Right cardiac atrium (tissue), 5 donors: Measurements from ENCODE around the gene KCNQ1. TPM values are rescaled to one million over a fixed set of nuclear protein-coding genes. Genes with fewer than 3 reads are reported as not detected.

ENCODE experiments used
- ATAC-seq, 2 donors: fragments of 200-7000 bp; cut with Tn5 transposase; one replicate each; pipeline versions ENCODE4 v1.8.0 to v1.9.1; 2020; ENCODE audit warnings: moderate library complexity in 2 of 2, mild to moderate bottlenecking in 1 of 2
- DNase-seq, 3 donors: peaks; one replicate each; pipeline ENCODE4 v3.0.0-alpha.2; 2020
- H3K27ac ChIP-seq: one replicate; pipeline ENCODE4 v1.5.1; 2013; ENCODE audit warnings: mild to moderate bottlenecking, low read length, control low read depth, moderate library complexity
- H3K27me3 ChIP-seq: one replicate; pipeline ENCODE4 v1.6.1; 2013; ENCODE audit not compliant: control insufficient read depth, insufficient read depth
- H3K4me1 ChIP-seq: one replicate; pipeline ENCODE4 v1.6.1; 2013; ENCODE audit warnings: low read length; ENCODE audit not compliant: control insufficient read depth, insufficient read depth
- H3K4me3 ChIP-seq: one replicate; pipeline ENCODE4 v1.5.1; 2013; ENCODE audit warnings: low read length, control low read depth
- H3K9me3 ChIP-seq: one replicate; pipeline ENCODE4 v1.6.1; 2013; ENCODE audit warnings: low read length; ENCODE audit not compliant: control insufficient read depth
- WGBS: extraction: QIAGEN DNeasy Blood & Tissue Kit; methylation state at CpG from one replicate; pipeline ENCODE4 v1.1.7; 2013; 5-methylcytosine and 5-hydroxymethylcytosine counted together
- intact Hi-C, 4 donors: fragments of 100-400 bp; cut with DNase I; formaldehyde crosslinking; loops; one replicate each; pipeline versions ENCODE4 v1.11.0 to v1.14.0; 2022 to 2023
- polyA plus RNA-seq: library from polyadenylated mRNA; stranded (reverse); fragments of 200-250 nt; gene quantifications from one replicate; pipeline ENCODE4 v1.2.3, GENCODE V29; 2013
- total RNA-seq, 4 donors: library from RNA; stranded (reverse); fragmentation: NEBNext Ultra II Directional; extraction: Animal tissue kit (Norgen Biotek cat#: 25700); gene quantifications; one replicate each; pipeline ENCODE4 v1.2.1, GENCODE V29; 2021
- donor health status: healthy with polysubstance abuse.
- donor health status: DM: no; HTN: yes; CAD: no.
- donor health status: DM: no; HTN: no; CAD: no.
- donor health status: DM: no; HTN: yes; CAD: no; lungs with severe emphysema.
- donor health status: DM: yes; HTN: yes; CAD: no.

KCNQ1 gene
- total and polyA plus RNA-seq, 5 donors = 36.4 to 46.8 (median 37.7) TPM

DNA sequence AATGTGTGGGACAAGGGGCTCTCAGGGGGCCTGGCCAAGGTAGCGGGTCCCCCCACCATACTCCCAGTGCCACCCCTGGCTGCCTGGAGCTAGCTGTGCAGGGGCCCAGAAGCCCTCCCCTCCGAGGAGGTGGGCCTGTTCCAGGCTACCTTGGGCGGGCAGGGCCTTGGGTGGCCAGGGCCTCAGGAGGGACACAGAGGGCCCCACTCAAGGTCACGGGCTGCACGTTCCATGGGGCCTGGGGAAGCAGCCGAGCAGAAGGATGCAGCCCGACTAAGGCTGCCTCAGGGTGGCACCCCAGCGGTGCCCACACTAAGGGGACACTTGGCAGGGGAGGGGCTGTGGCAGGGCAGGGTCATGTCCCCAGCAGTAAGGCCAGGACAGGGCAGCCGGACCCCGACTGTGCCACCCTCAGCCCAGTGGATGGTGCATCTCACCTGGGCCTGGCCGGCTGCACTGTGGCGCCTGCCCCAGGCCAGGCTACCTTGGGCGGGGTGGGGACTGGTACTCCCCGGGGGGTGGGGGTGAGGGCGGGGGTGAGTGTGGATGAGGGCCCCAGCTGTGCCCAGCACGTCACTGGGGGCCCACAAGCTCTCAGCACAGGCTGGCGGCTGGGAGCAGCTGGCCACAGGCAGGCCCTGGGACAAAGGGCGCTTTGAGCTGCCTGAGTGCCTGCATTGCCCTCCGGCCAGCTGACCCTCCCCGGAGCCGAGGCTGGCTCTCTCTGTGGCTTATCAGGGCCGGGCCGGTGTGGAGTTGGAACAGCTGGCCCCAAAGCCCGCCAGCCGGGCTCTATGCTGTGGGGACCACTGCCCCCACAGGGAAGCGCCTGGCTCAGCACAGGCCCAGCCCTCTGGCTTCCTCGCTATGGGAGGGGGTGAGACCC is 117.1 kb downstream of the KCNQ1 start:
- ATAC-seq (peak; percentile 34 to 43), DNase-seq (peak; percentile 24 to 65 (median 64))

DNA sequence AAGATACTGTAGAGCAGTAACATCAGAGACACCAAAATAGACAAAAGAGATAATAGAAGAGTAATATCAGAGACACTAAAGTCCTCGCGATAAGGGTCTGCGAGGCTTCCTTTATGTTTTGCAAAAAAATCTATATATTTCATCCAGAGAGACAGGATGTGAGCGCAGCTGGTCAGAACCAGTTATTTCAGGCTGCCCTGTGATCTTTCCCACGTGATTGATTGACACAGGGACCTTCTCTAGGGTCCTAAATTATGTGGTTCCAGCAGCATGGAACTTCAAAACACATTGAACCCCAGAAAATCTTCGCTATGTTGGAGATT is 118.0 kb downstream of the KCNQ1 start:
- Histone ChIP-seq H3K9me3 (no peaks in the 10 kb centered on the region), H3K27ac (no peak overlapping the region), H3K27me3 (no peaks in the 10 kb centered on the region), H3K4me3 (no peak overlapping the region), H3K4me1 (no peaks in the 10 kb centered on the region)
- DNase-seq (no peak), ATAC-seq (no peak)
- 66% methylated on average over 6 of the region's 6 CpGs for WGBS
- intact Hi-C loops = no loop called here

More for the DNA sequence above, 117.1 kb downstream of the KCNQ1 start:
- no peaks in the 10 kb centered on the region for H3K9me3 ChIP-seq
- H3K4me3 ChIP-seq = no peak overlapping the region
- WGBS = 77% methylated on average over 27 of the region's 27 CpGs
- intact Hi-C loops = no loop called here
- no peak overlapping the region for H3K27ac ChIP-seq
- H3K27me3 ChIP-seq = no peaks in the 10 kb centered on the region
- H3K4me1 ChIP-seq = no peaks in the 10 kb centered on the region

DNA sequence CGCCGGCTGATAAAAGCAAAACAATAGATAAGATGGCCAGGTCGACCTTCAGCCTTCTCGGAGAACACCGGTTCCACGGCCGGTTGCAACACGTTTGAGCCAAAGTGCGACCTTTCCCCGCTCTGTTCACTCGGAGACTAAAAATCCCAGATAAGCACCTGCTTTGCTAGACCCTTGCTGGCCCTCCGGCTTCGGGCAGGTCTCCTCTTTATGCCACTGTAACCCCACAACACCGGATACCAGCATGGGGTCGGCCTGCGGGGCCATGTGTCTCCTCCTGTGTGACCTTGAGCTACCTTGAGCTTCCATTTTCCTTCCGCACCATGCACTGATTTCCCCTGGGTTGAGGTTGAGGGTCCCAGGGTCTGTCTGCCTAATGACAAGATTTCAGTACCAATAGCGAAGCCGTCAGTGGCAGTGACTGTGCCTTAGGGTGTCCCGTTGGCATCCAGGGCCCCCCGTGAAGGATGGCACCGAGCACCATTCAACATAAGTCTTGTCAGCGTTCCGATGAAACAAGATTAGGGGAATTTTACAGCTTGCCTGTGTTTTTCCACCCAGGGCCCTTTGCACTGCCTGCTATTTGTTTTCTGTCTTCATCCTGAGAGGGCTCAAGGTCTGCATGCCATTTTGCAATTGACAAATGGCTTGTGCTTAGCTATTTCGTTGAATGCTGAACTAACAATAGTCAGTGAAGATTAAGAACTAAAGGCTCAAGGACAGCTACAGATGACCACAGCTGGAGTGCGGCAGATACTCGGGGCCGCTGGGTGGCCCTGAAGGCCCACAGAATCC is 118.6 kb downstream of the KCNQ1 start:
- Histone ChIP-seq H3K4me1 (no peaks in the 10 kb centered on the region), H3K9me3 (no peaks in the 10 kb centered on the region), H3K27me3 (no peaks in the 10 kb centered on the region), H3K4me3 (no peak overlapping the region), H3K27ac (no peak overlapping the region)
- WGBS = 93% methylated on average over 28 of the region's 28 CpGs
- ATAC-seq (no peak), DNase-seq (peak; percentile 8 to 33 (median 24))
- intact Hi-C loops = no loop called here

DNA sequence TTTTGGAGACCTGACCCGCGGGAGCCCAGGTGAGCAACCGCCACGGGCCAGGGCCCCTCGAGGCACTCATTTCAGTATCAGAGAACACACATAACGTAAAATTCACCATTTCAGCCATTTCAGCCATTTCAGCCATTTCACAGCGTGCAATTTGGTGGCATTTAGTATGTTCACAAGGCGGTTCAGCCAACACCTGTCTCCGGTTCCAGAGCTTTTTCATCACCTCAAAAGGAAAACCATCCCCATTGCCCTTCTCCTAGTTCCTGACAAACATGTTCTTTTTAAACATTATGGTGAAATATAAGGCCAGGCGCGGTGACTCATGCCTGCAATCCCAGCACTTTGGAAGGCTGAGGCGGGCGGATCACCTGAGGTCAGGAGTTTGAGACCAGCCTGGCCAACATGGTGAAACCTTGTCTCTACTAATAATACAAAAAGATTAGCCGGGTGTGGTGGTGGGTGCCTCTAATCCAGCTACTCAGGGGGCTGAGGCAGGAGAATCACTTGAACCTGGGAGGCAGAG is 119.3 kb downstream of the KCNQ1 start:
- WGBS = 96% methylated on average over 14 of the region's 14 CpGs
- H3K4me1 ChIP-seq = no peaks in the 10 kb centered on the region
- no peaks in the 10 kb centered on the region for H3K27me3 ChIP-seq
- DNase-seq = peak in 1 of 3 donors; percentile 13
- intact Hi-C loops = no loop called here
- H3K9me3 ChIP-seq = no peaks in the 10 kb centered on the region
- H3K27ac ChIP-seq = no peak overlapping the region
- no peak overlapping the region for H3K4me3 ChIP-seq
- no peak for ATAC-seq

DNA sequence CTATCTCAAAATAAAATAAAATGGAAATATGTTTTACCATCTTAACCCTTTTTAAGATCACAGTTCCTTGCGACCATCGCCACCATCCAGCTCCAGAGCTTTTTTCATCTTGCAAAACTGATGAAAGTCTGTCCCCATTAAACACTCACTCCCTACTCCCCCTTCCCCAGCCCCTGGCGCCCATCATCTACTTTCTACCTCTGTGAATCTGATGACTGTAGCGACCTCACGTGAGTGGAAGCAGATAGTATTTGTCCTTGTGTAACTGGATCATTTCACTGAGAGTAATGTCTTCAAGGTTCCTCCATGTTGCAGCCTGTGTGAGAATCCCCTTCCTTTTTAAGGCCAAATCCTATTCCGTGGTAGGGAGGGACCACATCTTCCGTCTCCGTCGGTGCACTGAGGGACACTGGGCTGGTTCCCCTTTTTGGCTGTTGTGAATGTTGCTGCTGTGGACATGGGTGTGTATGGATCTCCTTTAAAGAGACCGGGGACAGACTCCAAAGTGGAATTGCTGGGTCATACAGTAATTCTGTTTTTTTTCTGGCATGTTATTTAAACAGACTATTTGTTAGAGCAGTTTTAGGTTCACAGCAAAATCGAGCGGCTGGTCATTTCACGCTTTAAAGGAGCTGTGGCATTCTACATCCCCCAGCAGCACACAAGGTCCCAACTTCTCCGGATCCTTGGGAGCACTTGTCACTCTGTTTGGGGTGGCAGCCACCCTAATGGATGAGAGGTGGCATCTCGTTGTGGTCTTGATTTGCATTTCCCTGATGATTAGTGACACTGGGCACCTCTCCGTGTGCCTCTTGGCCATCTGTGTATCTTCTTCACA is 120.0 kb downstream of the KCNQ1 start:
- Histone ChIP-seq H3K4me3 (no peak overlapping the region), H3K9me3 (no peaks in the 10 kb centered on the region), H3K27me3 (no peaks in the 10 kb centered on the region), H3K27ac (no peak overlapping the region), H3K4me1 (no peaks in the 10 kb centered on the region)
- intact Hi-C loops = no loop called here
- WGBS = 82% methylated on average over 16 of the region's 16 CpGs
- ATAC-seq = no peak
- DNase-seq = peak; percentile 11 to 62 (median 29)

DNA sequence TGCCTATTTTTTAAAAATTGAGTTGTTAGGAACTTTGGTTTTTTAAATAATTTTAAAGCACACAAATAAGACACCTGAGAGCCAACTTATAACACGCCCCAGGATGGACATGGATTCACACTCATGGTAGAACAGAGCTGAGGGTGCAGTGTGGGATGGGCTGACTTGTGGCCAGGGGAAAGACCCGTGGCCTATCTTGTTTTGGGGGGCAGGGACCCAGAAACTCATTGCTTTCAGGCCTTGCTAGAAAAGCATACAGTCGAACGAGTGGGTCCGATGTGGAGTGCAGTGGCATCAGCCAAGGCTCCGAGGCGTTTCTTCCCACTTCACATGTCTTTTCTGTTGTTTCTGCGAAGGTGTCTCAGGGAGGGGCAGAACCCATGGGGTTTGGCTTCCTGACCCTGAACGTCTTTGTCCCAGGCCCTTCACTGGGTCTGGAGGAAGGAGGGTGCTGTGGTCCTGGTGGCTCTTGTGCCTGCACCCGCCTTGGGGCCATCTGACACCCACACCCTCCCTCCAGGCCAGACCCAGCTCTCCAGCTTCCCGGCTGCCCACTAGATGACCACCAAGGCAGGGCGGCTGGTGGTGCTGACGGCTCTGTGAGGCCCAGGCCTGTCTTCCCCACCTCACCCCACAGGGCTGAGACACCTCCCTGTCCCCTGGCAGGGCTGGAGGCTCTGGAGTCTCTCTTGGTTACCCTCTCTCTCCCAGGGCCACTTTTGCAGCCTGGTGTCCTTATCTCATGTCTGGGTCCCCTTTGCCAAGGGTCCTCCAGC is 120.8 kb downstream of the KCNQ1 start:
- peak in 2 of 3 donors; percentile 2 to 11 for DNase-seq
- Histone ChIP-seq H3K4me1 (no peaks in the 10 kb centered on the region), H3K9me3 (no peaks in the 10 kb centered on the region), H3K4me3 (no peak overlapping the region), H3K27me3 (no peaks in the 10 kb centered on the region), H3K27ac (no peak overlapping the region)
- whole genome bisulfite sequencing = 89% methylated on average over 13 of the region's 13 CpGs
- intact Hi-C loops = no loop called here
- ATAC-seq = no peak

DNA sequence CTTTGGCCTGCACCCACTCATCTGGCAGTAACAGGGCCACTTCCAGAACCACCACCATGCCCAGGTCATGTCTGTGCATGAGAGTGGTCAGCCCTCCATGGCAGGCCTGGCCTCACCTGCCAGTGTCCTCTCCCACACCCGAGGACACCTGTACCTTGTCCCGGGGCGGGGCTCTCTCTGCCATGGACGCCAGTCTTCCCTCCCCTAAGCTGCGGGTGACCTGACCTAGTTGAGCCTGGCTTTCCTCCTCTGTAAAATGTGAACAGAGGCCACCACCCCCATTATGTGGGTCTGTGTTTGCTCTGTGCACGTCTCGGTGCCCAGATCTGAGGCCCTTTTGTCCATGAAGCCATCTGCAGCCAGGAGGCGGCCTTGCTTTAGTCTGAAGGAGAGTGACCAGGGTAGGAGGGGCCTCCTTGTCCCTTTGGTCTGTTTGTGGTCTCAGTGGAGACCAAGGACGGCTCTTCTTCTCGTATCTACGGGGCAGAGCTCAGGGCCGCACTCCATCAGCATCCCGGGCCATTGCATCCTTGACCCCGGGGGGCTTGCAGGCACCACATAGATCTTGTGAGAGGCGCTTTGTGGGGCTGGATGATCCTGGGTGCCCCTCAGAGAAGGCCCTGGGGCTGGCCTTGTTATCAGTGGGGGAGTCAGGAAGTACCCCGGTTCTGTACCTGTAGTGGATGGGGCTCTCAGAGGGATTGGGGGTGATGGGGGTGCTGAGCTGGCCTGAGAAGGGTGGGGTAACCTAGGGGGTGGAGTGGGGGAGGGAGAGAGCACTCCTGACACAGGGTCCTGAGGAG is 121.6 kb downstream of the KCNQ1 start:
- H3K27ac ChIP-seq = no peak overlapping the region
- no peaks in the 10 kb centered on the region for H3K9me3 ChIP-seq
- no peak for ATAC-seq
- WGBS = 90% methylated on average over 16 of the region's 16 CpGs
- no peaks in the 10 kb centered on the region for H3K4me1 ChIP-seq
- H3K4me3 ChIP-seq = no peak overlapping the region
- intact Hi-C loops = no loop called here
- no peaks in the 10 kb centered on the region for H3K27me3 ChIP-seq
- DNase-seq = peak in 2 of 3 donors; percentile 8 to 40

DNA sequence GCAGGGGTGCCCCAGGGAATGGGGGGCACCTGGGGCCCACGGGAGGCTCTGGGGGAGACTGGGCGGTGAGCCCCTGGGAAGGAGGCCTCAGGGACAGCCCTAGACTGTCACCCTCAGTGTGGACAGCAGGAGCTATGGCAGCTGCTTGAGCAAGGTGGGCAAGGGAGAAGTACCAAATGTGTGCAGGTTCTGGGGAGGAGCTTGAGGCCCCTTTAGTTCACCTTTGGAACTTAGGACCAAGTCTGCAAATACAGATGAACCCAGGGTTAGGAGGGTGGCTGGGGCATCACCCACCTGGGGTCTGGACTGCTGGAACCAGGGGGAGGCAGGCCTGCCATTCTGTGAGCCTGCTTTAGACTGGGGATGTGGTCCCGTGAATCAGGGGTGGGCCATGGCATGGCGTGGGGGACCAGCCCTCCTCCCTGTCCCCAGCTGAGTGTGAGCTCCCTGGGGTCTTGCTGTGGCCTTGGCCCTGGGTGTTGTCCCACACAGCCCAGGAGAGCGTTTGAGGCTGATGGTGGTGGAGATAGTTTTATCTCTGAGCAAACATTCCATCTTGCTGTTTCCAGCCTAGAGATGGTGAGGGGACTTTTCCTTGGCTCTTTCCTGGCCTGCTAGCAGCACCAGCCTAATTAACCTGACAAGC is 122.3 kb downstream of the KCNQ1 start:
- Histone ChIP-seq H3K27ac (no peak overlapping the region), H3K27me3 (no peaks in the 10 kb centered on the region), H3K4me1 (no peaks in the 10 kb centered on the region), H3K9me3 (no peaks in the 10 kb centered on the region), H3K4me3 (no peak overlapping the region)
- 84% methylated on average over 5 of the region's 5 CpGs for WGBS
- intact Hi-C loops = no loop called here
- DNase-seq (peak in 2 of 3 donors; percentile 4 to 9), ATAC-seq (no peak)

DNA sequence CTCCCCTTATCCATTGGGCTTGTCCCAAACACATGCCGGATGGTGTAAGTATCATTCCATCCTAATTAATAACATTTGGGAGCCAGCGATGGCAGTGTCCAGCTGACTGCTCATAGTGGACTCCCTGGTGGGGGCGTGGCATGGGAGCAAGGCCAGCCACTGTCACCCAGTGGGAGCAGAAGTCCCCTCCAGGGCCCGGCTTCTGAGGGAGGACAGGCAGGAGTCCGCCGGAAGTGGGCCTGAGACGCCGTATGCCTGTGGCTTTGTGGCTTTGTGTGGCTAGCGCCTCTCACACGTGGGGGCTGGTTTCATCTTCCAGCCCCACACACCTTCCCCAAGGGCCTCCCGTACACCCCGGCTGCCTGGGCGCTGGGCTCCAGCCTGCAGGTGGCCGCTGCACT is 124.5 kb downstream of the KCNQ1 start:
- ATAC-seq (no peak), DNase-seq (peak; percentile 9 to 49 (median 35))
- no peaks in the 10 kb centered on the region for H3K27me3 ChIP-seq
- no peaks in the 10 kb centered on the region for H3K4me1 ChIP-seq
- H3K4me3 ChIP-seq = no peak overlapping the region
- WGBS = 90% methylated on average over 14 of the region's 14 CpGs
- intact Hi-C loops = no loop called here
- H3K9me3 ChIP-seq = no peaks in the 10 kb centered on the region
- H3K27ac ChIP-seq = no peak overlapping the region
